IMR-90 (cell line): ENCODE data around the gene GRB10.

ENCODE experiments used
- MAFK ChIP-seq: IDR thresholded peaks from 2 replicates; pipeline ENCODE4 v1.6.1; 2012; ENCODE audit warnings: low read depth, low read length, improper control_type of control experiment
- TF ChIP-seq, protein P1 (sequence below): conservative IDR thresholded peaks from 2 replicates; pipeline ENCODE4 v1.5.1; 2012; ENCODE audit warnings: mild to moderate bottlenecking, low read depth, low read length, improper control_type of control experiment
- TF ChIP-seq, protein P2 (sequence below): fragments of 150-350 bp; IDR thresholded peaks from 2 replicates; pipeline ENCODE4 v1.6.1; 2016; ENCODE audit warnings: low read depth, mild to moderate bottlenecking, low read length, moderate library complexity, borderline replicate concordance

DNA sequence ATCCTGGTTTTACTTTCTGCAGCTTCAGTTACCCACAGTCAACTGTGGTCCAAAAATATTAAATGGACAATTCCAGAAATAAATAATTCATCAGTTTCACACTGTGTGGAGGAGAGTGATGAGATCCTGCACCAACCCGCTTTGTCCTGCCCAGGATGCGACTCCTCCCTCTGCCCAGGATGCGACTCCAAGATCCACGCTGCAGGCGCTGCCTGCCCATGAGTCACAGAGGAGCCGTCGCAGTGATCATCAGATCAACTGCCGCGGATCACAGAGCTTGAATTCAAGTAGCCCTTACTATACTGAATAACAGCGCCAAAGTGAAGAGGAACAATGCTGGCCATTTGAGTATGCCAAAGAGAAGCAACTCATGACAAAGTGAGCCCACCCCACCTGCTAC is 61.5 kb downstream of the GRB10 start:
- TF ChIP-seq, protein P1, sequence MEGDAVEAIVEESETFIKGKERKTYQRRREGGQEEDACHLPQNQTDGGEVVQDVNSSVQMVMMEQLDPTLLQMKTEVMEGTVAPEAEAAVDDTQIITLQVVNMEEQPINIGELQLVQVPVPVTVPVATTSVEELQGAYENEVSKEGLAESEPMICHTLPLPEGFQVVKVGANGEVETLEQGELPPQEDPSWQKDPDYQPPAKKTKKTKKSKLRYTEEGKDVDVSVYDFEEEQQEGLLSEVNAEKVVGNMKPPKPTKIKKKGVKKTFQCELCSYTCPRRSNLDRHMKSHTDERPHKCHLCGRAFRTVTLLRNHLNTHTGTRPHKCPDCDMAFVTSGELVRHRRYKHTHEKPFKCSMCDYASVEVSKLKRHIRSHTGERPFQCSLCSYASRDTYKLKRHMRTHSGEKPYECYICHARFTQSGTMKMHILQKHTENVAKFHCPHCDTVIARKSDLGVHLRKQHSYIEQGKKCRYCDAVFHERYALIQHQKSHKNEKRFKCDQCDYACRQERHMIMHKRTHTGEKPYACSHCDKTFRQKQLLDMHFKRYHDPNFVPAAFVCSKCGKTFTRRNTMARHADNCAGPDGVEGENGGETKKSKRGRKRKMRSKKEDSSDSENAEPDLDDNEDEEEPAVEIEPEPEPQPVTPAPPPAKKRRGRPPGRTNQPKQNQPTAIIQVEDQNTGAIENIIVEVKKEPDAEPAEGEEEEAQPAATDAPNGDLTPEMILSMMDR, result no peak
- no peak for TF ChIP-seq MAFK
- TF ChIP-seq, protein P2, sequence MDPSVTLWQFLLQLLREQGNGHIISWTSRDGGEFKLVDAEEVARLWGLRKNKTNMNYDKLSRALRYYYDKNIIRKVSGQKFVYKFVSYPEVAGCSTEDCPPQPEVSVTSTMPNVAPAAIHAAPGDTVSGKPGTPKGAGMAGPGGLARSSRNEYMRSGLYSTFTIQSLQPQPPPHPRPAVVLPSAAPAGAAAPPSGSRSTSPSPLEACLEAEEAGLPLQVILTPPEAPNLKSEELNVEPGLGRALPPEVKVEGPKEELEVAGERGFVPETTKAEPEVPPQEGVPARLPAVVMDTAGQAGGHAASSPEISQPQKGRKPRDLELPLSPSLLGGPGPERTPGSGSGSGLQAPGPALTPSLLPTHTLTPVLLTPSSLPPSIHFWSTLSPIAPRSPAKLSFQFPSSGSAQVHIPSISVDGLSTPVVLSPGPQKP, result no peak
